Panc1 (cell line): ENCODE measurements around the gene SPEG. TPM values are rescaled to one million over a fixed set of nuclear protein-coding genes. Genes with fewer than 3 reads are reported as not detected.

Experiments
- ATAC-seq: fragments of 200-7000 bp; cut with Tn5 transposase; 2 replicates; pipeline ENCODE4 v1.9.1; 2020; ENCODE audit warnings: mild to moderate bottlenecking, moderate library complexity
- BruUV-seq: library from RNA; stranded (reverse); fragments of 400-500 nt; replicated peaks from 2 replicates; lab custom pipeline; 2021; lab: Mats Ljungman, UMichigan
- CTCF ChIA-PET: fragments of 300-600 bp; sonication (Branson Sonifier 250); formaldehyde crosslinking; loops from one replicate; lab custom pipeline; 2022; ENCODE audit warnings: antibody characterized with exemption; lab: Charles Lee
- POLR2A ChIA-PET: fragments of 300-600 bp; sonication (Branson Sonifier 250); formaldehyde crosslinking; loops from one replicate; lab custom pipeline; 2022; ENCODE audit warnings: antibody characterized with exemption; lab: Charles Lee
- DNase-seq: peaks from one replicate; pipeline ENCODE4 v3.0.0-alpha.2; 2010; ENCODE audit warnings: low read depth, low spot score
- H3K27ac ChIP-seq: 2 replicates; pipeline ENCODE4 v1.5.1; 2011; ENCODE audit warnings: mild to moderate bottlenecking, low read length, inconsistent platforms
- H3K27me3 ChIP-seq: fragments of 200-500 bp; sonication (Bioruptor generic); 2 replicates; pipeline ENCODE4 v1.6.0; 2014; ENCODE audit warnings: low read length, inconsistent platforms; ENCODE audit not compliant: control insufficient read depth, insufficient read depth
- H3K36me3 ChIP-seq: fragments of 200-500 bp; sonication (Bioruptor generic); 2 replicates; pipeline ENCODE4 v1.5.1; 2014; ENCODE audit warnings: inconsistent platforms, mild to moderate bottlenecking, low read length, moderate library complexity; ENCODE audit not compliant: control insufficient read depth, insufficient read depth
- H3K4me1 ChIP-seq: 2 replicates; pipeline ENCODE4 v1.5.1; 2011; ENCODE audit warnings: inconsistent platforms, mild to moderate bottlenecking, low read length, moderate library complexity; ENCODE audit not compliant: control insufficient read depth, insufficient read depth
- H3K4me3 ChIP-seq, 2 experiments: 2 replicates each; pipeline ENCODE4 v1.5.1; 2011 to 2012; ENCODE audit warnings: low read depth in 2 of 2, low read length in 2 of 2, mild to moderate bottlenecking in 2 of 2, inconsistent platforms in 1 of 2, moderate library complexity in 1 of 2
- H3K9me3 ChIP-seq: fragments of 200-500 bp; sonication (Bioruptor generic); 2 replicates; pipeline ENCODE4 v1.5.1; 2014; ENCODE audit warnings: low read depth, mild to moderate bottlenecking, inconsistent platforms, low read length, moderate library complexity; ENCODE audit not compliant: control insufficient read depth, insufficient read depth
- POLR2AphosphoS5 ChIP-seq: IDR thresholded peaks from 2 replicates; pipeline ENCODE4 v1.6.1; 2012; ENCODE audit warnings: mild to moderate bottlenecking, low read depth, low read length, moderate library complexity
- SIN3A ChIP-seq: IDR thresholded peaks from 2 replicates; pipeline ENCODE4 v1.6.1; 2012; ENCODE audit warnings: low read depth, mild to moderate bottlenecking, low read length, moderate library complexity, borderline replicate concordance; ENCODE audit not compliant: insufficient read depth
- TCF7L2 ChIP-seq: IDR thresholded peaks from 2 replicates; pipeline ENCODE4 v1.6.1; 2011; ENCODE audit warnings: mild to moderate bottlenecking, low read depth, low read length, inconsistent platforms
- in situ Hi-C: cut with HindIII; loops from 2 replicates; pipeline ENCODE4 v1.10.0; 2016; ENCODE audit warnings: low sequenced_read_pairs, low pct_unique_long_range_greater_than_20kb
- intact Hi-C: fragments of 100-400 bp; cut with micrococcal nuclease; formaldehyde crosslinking; loops from one replicate; pipeline ENCODE4 v1.10.0; 2022; ENCODE audit not compliant: unreplicated experiment
- total RNA-seq: library from RNA; stranded (reverse); gene quantifications from one replicate; pipeline ENCODE4 v1.2.1, GENCODE V29; 2021; ENCODE audit not compliant: unreplicated experiment
- TF ChIP-seq, protein P1 (sequence below): fragments of 450-650 bp; IDR thresholded peaks from 2 replicates; pipeline ENCODE4 v1.5.1; 2017; ENCODE audit warnings: mild to moderate bottlenecking
- TF ChIP-seq, protein P2 (sequence below), 2 experiments: IDR thresholded peaks; 2 replicates each; pipeline ENCODE4 v1.6.1; 2011 to 2012; ENCODE audit warnings: low read depth in 2 of 2, control low read depth in 1 of 2, low read length in 1 of 2, mild to moderate bottlenecking in 1 of 2, moderate library complexity in 1 of 2; ENCODE audit not compliant: insufficient read depth in 1 of 2

The SPEG gene
- total RNA-seq, 1 experiment from 2014 or later = 3.4 TPM

DNA sequence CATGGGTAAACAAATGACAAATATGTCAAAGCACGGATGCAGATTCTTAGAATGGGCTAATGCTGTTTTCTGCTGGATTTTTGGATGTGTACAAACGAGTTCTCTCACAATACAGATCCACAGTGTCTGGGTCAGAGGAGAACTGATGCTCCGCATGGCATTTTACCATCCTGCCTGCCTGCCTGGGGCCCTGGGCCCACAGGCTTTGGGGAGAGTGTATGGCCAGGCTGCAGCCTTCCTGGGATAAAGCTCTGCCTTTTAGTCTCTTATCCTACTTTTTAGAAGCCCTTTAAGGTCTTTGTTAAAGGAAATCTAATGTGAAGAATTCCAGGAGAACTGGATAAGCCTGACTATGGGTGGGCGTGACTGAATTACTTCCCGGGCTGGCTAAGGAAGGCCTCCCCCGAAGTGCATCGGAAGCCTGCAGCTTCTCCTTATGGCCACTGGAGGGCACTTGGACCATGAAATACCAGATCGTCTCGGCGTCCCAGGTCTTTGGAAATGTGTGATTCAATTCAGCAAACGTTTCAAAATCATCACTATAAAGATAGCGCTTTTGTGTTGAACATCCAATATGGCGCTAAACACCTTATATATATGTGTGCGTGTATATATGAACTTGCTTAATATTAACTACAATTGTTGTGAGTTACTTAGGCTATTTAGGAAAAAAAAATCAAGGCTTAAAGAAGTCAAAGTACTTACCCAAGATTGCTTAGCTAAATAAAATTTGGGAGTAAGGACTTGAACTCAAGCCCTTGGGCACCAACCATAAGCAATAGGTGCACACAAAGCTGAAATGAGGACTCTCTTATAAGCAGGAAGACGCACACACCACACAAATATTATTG lies 31.8 kb upstream of the SPEG start:
- intact Hi-C loops (loop anchor here (1.0 kb wide), 1 partner anchor 127 kb away; no protein-coding TSS in a partner anchor), in situ Hi-C loops (no loop called here)
- no TSS peak for BruUV-seq
- H3K27ac ChIP-seq = no peak overlapping the region; the same call in 1 of the 2 replicates
- DNase-seq (peak; percentile 42), ATAC-seq (peak; percentile 80)
- POLR2A ChIA-PET = no interaction called here
- H3K9me3 ChIP-seq = no peaks in the 10 kb centered on the region
- peaks cover 36% of the 10 kb centered on the region for H3K4me1 ChIP-seq
- CTCF ChIA-PET = interaction anchor here (0.6 to 5.0 kb wide), 6 partner anchors 15 to 462 kb away, joined by 4 to 29 read pairs (median 5); partner anchors contain the start of gene DNPEP
- no peak overlapping the region for H3K4me3 ChIP-seq
- H3K27me3 ChIP-seq = no peaks in the 10 kb centered on the region
- TF ChIP-seq, protein P1, sequence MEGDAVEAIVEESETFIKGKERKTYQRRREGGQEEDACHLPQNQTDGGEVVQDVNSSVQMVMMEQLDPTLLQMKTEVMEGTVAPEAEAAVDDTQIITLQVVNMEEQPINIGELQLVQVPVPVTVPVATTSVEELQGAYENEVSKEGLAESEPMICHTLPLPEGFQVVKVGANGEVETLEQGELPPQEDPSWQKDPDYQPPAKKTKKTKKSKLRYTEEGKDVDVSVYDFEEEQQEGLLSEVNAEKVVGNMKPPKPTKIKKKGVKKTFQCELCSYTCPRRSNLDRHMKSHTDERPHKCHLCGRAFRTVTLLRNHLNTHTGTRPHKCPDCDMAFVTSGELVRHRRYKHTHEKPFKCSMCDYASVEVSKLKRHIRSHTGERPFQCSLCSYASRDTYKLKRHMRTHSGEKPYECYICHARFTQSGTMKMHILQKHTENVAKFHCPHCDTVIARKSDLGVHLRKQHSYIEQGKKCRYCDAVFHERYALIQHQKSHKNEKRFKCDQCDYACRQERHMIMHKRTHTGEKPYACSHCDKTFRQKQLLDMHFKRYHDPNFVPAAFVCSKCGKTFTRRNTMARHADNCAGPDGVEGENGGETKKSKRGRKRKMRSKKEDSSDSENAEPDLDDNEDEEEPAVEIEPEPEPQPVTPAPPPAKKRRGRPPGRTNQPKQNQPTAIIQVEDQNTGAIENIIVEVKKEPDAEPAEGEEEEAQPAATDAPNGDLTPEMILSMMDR = peak; percentile 95
- TF ChIP-seq, protein P2, sequence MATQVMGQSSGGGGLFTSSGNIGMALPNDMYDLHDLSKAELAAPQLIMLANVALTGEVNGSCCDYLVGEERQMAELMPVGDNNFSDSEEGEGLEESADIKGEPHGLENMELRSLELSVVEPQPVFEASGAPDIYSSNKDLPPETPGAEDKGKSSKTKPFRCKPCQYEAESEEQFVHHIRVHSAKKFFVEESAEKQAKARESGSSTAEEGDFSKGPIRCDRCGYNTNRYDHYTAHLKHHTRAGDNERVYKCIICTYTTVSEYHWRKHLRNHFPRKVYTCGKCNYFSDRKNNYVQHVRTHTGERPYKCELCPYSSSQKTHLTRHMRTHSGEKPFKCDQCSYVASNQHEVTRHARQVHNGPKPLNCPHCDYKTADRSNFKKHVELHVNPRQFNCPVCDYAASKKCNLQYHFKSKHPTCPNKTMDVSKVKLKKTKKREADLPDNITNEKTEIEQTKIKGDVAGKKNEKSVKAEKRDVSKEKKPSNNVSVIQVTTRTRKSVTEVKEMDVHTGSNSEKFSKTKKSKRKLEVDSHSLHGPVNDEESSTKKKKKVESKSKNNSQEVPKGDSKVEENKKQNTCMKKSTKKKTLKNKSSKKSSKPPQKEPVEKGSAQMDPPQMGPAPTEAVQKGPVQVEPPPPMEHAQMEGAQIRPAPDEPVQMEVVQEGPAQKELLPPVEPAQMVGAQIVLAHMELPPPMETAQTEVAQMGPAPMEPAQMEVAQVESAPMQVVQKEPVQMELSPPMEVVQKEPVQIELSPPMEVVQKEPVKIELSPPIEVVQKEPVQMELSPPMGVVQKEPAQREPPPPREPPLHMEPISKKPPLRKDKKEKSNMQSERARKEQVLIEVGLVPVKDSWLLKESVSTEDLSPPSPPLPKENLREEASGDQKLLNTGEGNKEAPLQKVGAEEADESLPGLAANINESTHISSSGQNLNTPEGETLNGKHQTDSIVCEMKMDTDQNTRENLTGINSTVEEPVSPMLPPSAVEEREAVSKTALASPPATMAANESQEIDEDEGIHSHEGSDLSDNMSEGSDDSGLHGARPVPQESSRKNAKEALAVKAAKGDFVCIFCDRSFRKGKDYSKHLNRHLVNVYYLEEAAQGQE (IDR thresholded peaks at IDR 0.05; ENCODE audit: insufficient read depth in 1 of 2, low read depth in 2 of 2, low read length in 1 of 2) = no peak
- no peaks in the 10 kb centered on the region for H3K36me3 ChIP-seq

DNA sequence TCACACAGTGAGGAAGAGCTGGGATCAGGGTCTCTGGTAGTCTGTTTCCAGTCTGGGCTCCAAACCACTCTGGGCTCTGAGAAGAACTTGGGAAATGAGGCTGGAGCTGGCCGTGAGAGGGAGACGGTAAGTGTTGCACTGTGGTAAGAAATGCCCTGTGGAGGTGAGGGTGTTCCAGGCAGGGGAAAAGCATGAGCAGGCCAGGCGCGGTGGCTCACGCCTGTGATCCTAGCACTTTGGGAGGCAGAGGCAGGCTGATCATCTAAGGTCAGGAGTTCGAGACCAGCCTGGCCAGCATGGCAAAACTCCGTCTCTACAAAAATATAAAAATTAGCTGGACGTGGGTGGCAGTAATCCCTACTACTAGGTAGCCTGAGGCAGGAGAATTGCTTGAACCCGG lies 30.8 kb upstream of the SPEG start:
- no peak overlapping the region for H3K27ac ChIP-seq
- intact Hi-C loops (loop anchor here (1.0 kb wide), 1 partner anchor 126 kb away; no protein-coding TSS in a partner anchor), in situ Hi-C loops (no loop called here)
- no peak for DNase-seq
- H3K27me3 ChIP-seq = no peaks in the 10 kb centered on the region
- peaks cover 29% of the 10 kb centered on the region for H3K4me1 ChIP-seq
- H3K36me3 ChIP-seq = no peaks in the 10 kb centered on the region
- no peak for TF ChIP-seq TCF7L2
- TF ChIP-seq, protein P2 (IDR thresholded peaks at IDR 0.05; ENCODE audit: insufficient read depth in 1 of 2, low read depth in 2 of 2, low read length in 1 of 2) = no peak
- TF ChIP-seq, protein P1 = no peak
- no peak for TF ChIP-seq POLR2AphosphoS5
- no peak for TF ChIP-seq SIN3A
- H3K4me3 ChIP-seq = no peak overlapping the region
- ChIA-PET CTCF (interaction anchor here (0.6 to 5.0 kb wide), 5 partner anchors 55 to 463 kb away, joined by 3 to 29 read pairs (median 5); no protein-coding TSS in a partner anchor), POLR2A (no interaction called here)
- BruUV-seq = no TSS peak
- no peaks in the 10 kb centered on the region for H3K9me3 ChIP-seq
- ATAC-seq = no peak
